Measurements from ENCODE around the gene RBPJL.

The RBPJL gene, protein sequence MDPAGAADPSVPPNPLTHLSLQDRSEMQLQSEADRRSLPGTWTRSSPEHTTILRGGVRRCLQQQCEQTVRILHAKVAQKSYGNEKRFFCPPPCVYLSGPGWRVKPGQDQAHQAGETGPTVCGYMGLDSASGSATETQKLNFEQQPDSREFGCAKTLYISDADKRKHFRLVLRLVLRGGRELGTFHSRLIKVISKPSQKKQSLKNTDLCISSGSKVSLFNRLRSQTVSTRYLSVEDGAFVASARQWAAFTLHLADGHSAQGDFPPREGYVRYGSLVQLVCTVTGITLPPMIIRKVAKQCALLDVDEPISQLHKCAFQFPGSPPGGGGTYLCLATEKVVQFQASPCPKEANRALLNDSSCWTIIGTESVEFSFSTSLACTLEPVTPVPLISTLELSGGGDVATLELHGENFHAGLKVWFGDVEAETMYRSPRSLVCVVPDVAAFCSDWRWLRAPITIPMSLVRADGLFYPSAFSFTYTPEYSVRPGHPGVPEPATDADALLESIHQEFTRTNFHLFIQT

GRCh38 chr20:45306431-45306982 lies at the start of gene RBPJL:
TSS of gene RBPJL (plus strand) at chr20:45306840. CDS start at chr20:45306923, 83 bp downstream.
- peak in 1 of 2 donors; percentile 22 for DNase-seq

DNA sequence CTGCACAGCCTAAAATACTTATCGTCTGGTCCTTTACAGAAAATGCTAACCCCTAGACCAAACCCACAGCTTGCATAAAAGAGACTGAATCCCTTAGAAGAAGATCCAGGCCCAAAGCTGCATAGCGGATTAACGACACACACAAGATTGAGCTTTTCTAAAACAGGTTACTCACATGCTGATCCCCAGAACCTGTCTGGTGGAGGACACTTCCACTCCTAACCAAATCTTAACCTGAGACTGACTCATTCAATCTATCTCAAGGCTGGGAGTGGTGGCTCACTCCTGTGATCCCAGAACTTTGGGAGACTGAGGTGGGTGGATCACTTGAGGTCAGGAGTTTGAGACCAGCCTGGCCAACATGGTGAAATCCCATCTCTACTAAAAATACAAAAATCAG lies 49.5 kb upstream of the RBPJL start:
- DNase-seq: no peak

GRCh38 chr20:45257711-45258110 lies 48.9 kb upstream of the RBPJL start:
- DNase-seq: no peak

GRCh38 chr20:45258259-45258658 lies 48.4 kb upstream of the RBPJL start:
- DNase-seq: no peak

GRCh38 chr20:45258664-45259063 lies 48.0 kb upstream of the RBPJL start:
- no peak for DNase-seq

DNA sequence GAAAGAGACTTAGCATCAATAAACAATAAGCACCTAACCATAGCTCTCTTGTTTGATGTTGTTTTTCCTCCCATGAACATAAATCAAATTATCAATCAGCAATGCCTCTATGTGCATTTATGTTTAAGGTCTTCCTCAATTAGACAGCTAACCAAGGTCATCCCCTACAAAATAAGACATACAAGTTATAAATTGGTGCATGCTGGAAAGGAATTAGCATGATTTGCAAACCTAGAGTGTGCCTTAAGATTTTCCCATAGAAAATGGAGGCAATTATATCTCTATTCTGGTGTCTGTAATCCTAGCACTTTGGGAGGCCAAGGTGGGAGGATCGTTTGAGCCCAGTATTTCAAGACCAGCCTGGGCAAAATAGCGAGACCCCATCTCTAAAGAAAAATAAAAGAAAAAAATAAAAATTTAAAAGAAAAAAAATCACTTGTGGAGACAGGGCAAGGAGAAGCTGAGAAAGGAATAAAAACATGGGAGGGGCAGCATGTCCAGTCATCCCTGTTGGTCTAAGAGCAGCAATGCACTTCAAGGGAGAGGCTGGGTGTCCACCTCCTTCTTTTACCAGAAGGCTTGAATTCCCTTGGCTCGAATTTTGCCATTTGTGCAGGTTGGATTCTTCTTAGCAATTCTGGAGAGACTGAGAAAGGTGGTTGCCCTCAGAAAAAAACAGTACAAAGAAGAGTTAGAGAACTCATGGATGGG lies 42.9 kb upstream of the RBPJL start:
- DNase-seq: no peak

DNA sequence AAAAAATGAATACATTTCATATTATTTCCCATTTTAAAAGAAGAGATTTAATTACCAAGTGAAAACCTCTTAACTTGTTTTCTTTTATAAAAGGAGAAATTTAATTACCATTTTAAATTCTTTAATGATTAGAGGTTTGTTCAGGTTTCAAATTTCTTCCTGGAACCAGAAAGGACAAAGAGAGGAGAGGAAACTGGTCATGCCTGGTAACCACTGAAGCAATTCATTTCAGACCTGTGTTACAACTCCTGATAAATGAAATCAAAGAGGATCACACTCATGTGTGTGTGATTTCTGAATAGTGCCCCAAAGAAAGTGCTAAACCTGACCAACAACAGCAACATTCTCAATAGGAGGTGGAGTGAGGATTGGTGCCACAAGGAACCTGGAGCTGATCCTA lies 39.7 kb upstream of the RBPJL start:
- DNase-seq: no peak

GRCh38 chr20:45268531-45268930 lies 38.1 kb upstream of the RBPJL start:
- DNase-seq: no peak

- no peak for DNase-seq
Observed at GRCh38 chr20:45269056-45269455, 37.6 kb upstream of the RBPJL start.

- no peak for DNase-seq
Observed at GRCh38 chr20:45269754-45270270, 36.8 kb upstream of the RBPJL start.

DNA sequence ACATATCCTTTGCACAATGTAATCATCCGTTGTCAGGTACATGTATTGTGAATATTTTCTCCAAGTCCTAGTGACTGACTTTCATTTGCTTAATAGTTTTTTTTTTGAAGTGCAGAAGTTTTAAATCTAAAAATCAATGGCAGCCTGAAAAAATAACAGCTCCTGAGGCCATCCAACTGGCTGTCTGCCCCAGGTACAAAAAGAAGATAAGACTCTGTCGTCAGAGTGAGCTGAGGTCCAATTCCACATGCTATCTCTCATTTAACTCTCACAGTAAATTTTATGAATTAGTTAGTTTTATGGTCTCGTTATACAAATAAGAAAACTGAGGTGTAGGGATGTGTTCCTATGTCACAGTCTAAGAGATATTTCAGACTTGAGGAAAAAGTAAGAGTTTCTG lies 31.3 kb upstream of the RBPJL start:
- DNase-seq: no peak

DNA sequence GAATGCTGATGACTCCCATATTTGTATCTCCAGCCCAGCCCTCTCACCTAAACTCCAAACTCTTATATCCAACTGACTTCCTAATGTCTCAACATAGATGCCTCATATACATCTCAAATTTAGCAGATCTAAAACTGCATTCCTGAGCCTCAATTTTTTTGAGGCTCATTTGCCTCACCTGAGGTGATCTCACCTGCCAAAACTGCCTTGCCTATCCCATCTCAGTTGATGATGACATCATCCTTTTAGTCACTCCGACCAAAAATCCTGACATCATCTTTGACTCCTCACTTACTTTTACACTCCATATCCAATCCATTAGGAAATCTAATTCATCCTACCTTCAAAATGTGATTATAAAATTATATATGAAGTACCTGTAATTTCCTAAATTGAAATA lies 26.6 kb upstream of the RBPJL start:
- no peak for DNase-seq

- DNase-seq: no peak
Observed at GRCh38 chr20:45282700-45283550, 23.7 kb upstream of the RBPJL start.

- no peak for DNase-seq
Observed at GRCh38 chr20:45283551-45284057, 23.0 kb upstream of the RBPJL start.

GRCh38 chr20:45288376-45288775 lies 18.3 kb upstream of the RBPJL start:
- no peak for DNase-seq

DNA sequence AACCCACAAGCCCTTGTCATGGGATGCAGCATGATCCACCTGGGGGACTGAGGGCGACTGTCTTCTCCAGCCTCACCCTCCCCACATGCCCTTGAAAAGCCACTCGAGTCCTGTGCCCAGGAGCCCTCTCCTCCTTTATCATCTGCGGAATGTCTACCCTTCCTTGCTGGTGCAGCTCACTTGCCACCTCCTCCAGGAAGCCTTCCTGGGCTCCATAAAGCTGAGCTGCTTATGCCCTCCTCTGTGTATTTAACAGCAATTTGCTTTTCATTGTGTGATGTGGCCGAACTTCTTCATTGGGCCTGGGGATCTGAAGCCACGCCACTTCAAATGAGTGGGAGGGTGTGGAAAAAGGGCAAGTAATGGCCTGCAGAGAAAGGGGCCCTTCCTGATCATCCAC lies 17.8 kb upstream of the RBPJL start:
- no peak for DNase-seq

DNA sequence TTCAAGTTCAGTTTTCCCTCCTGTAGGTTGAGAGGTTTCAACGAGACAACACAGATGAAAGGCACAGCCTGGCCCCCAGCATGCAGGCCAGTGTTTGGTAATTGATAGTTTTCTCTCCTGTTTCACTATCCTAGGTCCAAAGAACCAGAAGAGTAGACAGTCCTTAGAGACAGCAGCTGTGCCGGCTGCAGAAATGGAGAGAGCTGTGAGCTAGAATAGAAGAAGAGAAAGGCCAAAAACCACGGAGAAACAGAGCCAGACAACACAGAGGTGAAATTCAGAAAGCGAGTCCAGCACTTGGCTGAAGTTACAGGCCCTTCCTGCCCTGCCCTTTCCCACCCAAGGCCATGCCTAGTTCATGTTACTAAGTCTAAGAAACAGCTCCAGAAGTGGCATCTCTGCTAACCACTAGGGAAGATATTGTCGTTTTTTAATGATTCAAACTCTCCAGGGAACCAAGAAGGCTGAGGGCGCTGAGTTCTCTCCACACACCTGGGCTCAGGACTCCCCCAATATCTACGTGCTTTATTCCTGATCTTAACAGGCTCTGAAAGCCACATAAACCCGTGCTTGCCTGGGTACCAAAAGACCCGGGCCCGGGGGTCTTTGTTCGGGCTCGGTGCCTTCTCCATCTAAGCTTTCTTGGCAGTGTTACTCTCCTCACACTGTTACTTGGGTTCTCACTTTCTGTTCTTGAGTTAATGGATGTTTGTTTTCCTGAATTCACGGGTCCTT lies 16.5 kb upstream of the RBPJL start:
- DNase-seq: no peak

- DNase-seq: peak; percentile 64 to 70
Observed at GRCh38 chr20:45290677-45291355, 15.8 kb upstream of the RBPJL start.

- no peak for DNase-seq
Observed at GRCh38 chr20:45291526-45291925, 15.1 kb upstream of the RBPJL start.

GRCh38 chr20:45292343-45292742 lies 14.3 kb upstream of the RBPJL start:
- DNase-seq: no peak

Data from CD4-positive, alpha-beta T cell treated with Interleukin-4 for 1 hour (primary cell).